Astrocyte of the cerebellum (primary cell): Measurements from ENCODE around the gene UHRF2.

Experiments
- DNase-seq: peaks from one replicate; pipeline ENCODE4 v3.0.0-alpha.2; 2011; ENCODE audit warnings: low read depth
- H3K4me3 ChIP-seq: 2 replicates; pipeline ENCODE4 v1.5.1; 2011; ENCODE audit warnings: mild to moderate bottlenecking, low read depth, low read length, moderate library complexity
- CTCF ChIP-seq: IDR thresholded peaks from 2 replicates; pipeline ENCODE4 v1.5.1; 2012; ENCODE audit warnings: low read length, low read depth, moderate library complexity, mild to moderate bottlenecking; ENCODE audit errors: missing control alignments
- in situ Hi-C: cut with HindIII; loops from 2 replicates; pipeline ENCODE4 v1.10.0; 2017; ENCODE audit warnings: low sequenced_read_pairs

UHRF2 gene

GRCh38 chr9:6549106-6549800, 136.3 kb downstream of the UHRF2 start:
- no peak for DNase-seq
- in situ Hi-C loops: no loop called here
- no peak overlapping the region for H3K4me3 ChIP-seq
- TF ChIP-seq CTCF: no peak

GRCh38 chr9:6551136-6551535, 138.1 kb downstream of the UHRF2 start:
- no peak for DNase-seq
- in situ Hi-C loops: no loop called here
- no peak overlapping the region for H3K4me3 ChIP-seq
- no peak for TF ChIP-seq CTCF

- DNase-seq: peak; percentile 59
- TF ChIP-seq CTCF: peak; percentile 44
- no peak overlapping the region for H3K4me3 ChIP-seq
- in situ Hi-C loops: no loop called here
These were observed 139.0 kb downstream of the UHRF2 start for GRCh38 chr9:6552033-6552432.

GRCh38 chr9:6552498-6553121, 139.6 kb downstream of the UHRF2 start:
- no peak overlapping the region for H3K4me3 ChIP-seq
- TF ChIP-seq CTCF: no peak
- in situ Hi-C loops: no loop called here
- DNase-seq: no peak

DNA sequence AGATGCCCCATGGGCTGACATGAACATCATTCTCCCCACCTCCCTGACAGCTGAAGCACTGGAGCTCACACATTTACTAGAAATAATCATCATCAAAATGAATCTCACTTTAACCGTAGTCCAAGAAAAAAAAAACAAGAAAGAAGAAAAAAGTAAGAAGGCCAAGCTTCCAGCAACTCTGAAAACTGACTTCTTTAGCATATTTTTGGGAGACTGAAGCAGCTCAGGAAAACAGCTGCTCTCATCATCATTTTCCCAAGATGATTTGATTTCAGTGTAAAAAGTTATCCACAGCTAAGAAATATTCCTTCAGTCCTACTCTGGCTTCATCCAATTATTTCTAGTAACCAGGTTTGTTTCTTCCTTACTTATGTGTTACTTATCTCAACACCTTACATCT, 140.9 kb downstream of the UHRF2 start:
- H3K4me3 ChIP-seq: no peak overlapping the region
- TF ChIP-seq CTCF: no peak
- in situ Hi-C loops: no loop called here
- no peak for DNase-seq
